ENCODE measurements around the gene BBIP1.
"Not testable (repeated sequence)": the region's sequence is repeated elsewhere in the genome, so short reads cannot be mapped to it uniquely, and the experiment has no call there.

Gene BBIP1

GRCh38 chr10:110919971-110920881 lies 1.2 kb upstream of the BBIP1 start:
- no peak for FAIRE-seq

- no peak for FAIRE-seq
Measured at GRCh38 chr10:110919349-110919931, 460 bp upstream of the BBIP1 start, which contains the start of gene SHOC2. Gene SHOC2 (plus strand): TSS chr10:110919604. CDS start chr10:110964359, 44,755 bp downstream.

GRCh38 chr10:110918269-110918642 lies 724 bp downstream of the BBIP1 start:
- peak; percentile 66 for FAIRE-seq

- no peak for FAIRE-seq
Measured at GRCh38 chr10:110916554-110917346, 2.2 kb downstream of the BBIP1 start.

GRCh38 chr10:110915600-110915999 lies 3.4 kb downstream of the BBIP1 start:
- not testable (repeated sequence) for FAIRE-seq

GRCh38 chr10:110915035-110915434 lies 3.9 kb downstream of the BBIP1 start:
- FAIRE-seq: no peak

GRCh38 chr10:110914431-110914830 lies 4.5 kb downstream of the BBIP1 start:
- no peak for FAIRE-seq

- no peak for FAIRE-seq
Measured at GRCh38 chr10:110912374-110912773, 6.6 kb downstream of the BBIP1 start.

- no peak for FAIRE-seq
Measured at GRCh38 chr10:110910138-110910537, 8.8 kb downstream of the BBIP1 start.

GRCh38 chr10:110903280-110904278 lies 15.4 kb downstream of the BBIP1 start:
- no peak for FAIRE-seq

- FAIRE-seq: no peak
Measured at GRCh38 chr10:110901954-110902819, 16.8 kb downstream of the BBIP1 start.

GRCh38 chr10:110900983-110901382 lies 18.0 kb downstream of the BBIP1 start:
- FAIRE-seq: no peak

- FAIRE-seq: no peak
Measured at GRCh38 chr10:110898391-110898790, 20.6 kb downstream of the BBIP1 start.

GRCh38 chr10:110897184-110897583 lies 21.8 kb downstream of the BBIP1 start:
- no peak for FAIRE-seq

GRCh38 chr10:110893559-110894179 lies 25.3 kb downstream of the BBIP1 start:
- FAIRE-seq: peak; percentile 89

- FAIRE-seq: no peak
Measured at GRCh38 chr10:110892602-110893288, 26.2 kb downstream of the BBIP1 start.

- no peak for FAIRE-seq
Measured at GRCh38 chr10:110887560-110887959, 31.4 kb downstream of the BBIP1 start.

- FAIRE-seq: no peak
Measured at GRCh38 chr10:110885932-110886674, 32.9 kb downstream of the BBIP1 start.

GRCh38 chr10:110883924-110884323 lies 35.1 kb downstream of the BBIP1 start:
- no peak for FAIRE-seq
